NCI-H1694 treated with DMSO at 0.1 percent for 48 hours (cell line): ENCODE data around the gene SLC48A1.
"Not testable (repeated sequence)": the region's sequence is repeated elsewhere in the genome, so short reads cannot be mapped to it uniquely, and the experiment has no call there.

Source experiments
- DNase-seq: peaks from one replicate; lab custom pipeline; 2025; lab: John Stamatoyannopoulos, UW

SLC48A1 gene

DNA sequence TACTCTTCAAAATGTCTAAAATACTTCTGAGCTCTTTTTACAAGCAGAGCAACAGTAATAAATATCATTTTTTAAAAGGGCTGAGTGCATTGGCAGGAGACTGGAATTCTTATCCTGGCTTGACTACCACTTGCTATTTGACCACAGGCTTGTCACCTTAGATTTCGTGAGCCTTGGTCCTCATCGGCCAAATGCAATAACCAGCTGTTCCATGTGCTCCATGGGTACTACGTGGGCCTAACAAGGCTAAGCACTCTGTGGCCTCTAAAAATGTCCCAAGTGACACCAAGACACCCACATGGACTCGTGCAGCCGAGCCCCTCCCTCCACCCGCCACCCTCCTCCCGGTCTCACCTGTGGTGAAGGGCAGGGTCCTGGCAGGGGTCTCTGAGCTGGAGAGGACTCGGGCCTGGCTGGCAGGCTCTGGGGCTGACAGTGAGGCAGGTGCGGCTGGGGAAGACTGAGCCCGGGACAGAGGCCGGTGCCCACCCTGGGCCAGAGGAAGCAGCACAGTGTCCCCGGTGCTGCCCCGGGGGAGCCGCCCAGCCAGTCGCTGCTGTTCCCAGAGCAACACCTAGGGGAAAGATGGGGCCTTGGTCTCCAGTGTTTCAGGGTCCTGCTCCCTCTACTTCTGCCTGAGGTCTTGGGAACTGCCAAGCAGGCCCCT lies 20.1 kb downstream of the SLC48A1 start:
- no peak for DNase-seq

DNA sequence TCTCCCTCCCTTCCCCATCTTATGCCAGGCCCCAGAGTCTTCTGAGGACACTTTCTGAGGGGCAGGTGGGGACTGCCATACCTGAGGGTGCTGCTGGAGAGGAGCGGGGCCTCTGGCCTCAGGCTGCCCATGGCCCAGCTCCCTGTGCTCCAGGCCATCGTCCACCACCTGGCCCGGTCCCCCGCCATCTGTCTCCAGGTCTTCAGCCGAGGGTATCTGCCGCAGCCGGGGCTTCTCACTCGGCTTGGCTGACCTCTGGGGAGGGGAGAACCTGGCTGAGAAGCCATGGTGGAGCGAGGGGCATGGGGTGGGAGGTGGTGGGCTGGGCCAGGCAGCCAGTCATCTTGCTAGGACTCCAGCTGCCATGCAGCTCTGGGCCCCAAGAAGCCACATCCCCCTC lies 21.6 kb downstream of the SLC48A1 start:
- DNase-seq = no peak

DNA sequence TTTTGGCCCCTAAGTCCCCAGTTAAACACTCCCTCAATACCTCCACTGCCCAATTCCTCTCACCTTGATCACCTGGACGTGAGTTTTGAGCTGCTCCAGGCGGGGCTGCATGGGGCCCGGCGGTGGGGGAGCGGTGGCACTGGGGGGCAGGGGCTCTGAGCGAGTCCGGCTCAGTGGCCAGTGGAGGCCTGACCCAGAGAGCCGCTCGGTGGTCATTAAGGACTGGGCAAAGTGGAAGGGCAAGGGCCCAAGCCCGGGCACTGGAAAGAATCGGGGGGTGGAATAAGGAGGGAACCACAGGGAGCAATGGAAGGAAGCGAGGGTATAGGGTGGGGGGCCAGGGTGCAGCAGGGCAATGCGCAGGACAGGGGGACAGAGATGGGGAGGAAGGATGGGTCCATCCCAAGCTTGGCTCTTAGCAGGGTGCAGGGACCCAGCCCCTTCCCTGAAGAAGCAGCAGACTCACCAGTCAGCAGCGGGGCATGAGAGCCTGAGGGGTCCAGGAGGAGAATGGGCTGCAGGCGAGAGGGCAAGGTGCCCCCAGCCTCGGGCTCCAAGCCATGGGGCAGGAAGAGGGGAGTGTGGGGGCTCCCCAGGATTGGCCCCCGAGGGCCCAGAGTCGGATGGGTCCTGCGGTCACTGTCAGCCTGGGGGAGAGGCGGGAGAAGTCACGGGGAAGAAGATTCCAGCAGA lies 22.2 kb downstream of the SLC48A1 start:
- DNase-seq = no peak

DNA sequence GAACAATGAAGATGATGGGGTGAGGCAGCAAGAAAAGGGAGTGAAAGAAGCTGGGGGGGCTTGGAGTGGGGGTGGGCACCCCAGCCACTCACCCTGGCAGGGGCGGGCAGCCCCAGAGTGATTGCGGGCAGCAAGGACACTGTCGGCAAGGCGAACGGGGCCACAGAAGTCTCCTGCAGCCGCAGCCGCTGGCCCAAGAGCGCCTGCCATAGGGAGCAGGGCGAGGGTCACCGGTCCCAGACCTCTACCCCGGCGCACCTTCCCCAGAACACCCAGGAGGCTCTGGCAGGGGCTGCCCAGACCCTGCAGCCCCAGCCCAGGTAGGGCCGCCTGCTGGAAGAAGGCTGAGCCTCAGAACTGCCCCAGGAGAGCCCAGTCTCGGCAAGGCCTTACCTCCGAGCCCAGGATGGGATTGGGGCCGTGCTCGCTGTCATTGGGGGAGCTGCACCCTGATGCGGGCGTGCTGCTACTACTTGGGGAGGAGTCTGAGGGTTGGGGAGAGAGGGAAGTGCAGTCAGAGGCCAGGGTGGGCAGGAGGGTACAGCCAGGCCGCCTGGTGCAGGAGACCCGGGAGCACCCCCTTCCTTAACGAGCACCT lies 22.9 kb downstream of the SLC48A1 start:
- no peak for DNase-seq

DNA sequence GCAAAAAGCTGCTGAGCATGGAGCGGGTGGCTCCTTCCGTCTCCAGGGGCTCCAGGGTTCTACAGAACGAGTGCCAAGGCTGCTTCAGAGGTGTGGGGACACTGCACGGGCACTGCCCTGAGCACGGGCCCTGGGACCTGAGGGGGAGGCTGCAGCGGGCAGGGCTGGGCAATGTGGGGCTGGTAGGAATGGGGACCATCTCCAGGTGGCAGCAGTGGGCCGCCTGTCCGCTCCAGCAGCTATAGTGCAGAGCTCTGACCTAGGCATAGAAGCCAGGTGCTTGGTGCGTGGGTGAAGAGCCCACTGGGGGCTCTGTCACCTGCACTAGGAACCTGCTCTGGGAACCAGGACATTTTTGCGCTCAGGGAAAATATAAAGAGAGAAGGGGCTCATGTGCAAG lies 24.4 kb downstream of the SLC48A1 start:
- DNase-seq = no peak

DNA sequence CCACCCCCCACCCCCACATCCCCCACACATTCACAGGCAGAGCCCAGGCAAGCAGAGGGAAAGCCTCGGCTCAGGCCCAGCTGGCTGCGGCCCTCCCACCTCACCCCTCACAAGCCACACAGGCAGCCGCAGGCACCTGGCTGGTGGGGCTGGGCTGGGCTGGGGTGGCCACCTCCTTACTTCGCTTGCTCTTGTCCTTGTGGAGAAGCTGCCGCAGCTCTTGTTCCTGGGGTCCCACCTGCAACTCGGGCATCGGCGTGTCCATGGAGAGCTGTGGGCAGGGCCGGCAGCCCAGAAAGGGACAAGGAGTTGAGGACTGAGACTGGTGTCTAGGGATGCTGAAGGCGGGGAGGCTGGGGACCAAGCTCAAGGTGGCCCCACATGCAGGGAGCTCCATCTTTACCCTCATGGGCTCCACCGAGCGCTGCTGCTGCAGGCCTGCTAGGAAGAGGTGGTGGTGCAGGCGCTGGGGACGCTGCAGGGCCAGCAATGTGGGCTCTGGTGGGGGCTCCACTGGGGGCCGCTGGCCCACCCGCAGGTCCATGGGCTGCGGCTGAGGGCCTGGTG lies 25.4 kb downstream of the SLC48A1 start:
- no peak for DNase-seq

DNA sequence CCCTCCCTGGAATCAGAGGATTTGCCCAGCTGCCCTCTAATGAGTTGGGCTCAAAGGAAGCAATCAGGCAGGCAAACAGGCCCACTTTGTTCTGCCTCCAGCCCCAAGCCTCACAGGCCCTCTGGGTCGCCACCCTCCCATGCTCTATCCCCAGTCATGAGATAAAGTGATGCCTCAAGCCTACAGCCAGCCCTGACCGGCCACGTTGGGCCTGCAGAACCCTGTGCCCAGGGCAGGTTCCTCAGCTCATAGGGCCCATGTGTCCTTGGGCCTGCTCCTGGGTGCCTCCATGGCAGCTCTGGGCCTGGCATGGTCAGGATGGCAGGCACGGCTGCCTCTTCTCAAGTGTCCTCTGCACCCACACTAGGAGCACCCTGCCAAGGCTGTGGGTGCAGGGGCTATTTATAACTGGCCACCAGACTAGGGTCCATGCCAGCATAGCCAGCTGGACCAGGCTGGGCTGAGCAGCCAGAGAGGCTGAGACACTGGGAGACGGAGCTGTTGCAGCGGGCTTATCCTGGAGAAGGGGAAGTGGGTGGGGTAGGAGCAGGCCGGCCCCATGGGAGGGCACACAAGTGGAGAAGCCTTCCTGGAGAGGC lies 26.4 kb downstream of the SLC48A1 start:
- no peak for DNase-seq

DNA sequence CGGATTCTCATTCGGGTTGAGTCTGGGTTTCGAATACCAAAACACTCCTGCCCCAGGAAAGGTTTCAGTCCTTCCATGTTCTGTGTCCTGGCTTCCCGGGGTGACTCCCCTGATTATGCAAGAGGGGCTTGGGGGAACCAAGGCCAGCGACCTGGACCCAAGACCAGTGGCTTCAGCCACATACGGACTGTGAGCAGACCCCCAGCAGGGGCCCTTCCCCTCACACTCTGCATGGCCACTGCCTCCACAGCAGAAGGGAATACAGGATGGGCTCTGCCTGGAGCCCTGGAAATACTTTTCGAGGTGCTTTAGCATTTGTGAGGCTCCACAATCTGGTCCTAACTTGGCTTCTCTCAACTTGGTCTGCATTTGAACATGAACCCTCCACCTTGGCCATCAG lies 27.5 kb downstream of the SLC48A1 start:
- no peak for DNase-seq

DNA sequence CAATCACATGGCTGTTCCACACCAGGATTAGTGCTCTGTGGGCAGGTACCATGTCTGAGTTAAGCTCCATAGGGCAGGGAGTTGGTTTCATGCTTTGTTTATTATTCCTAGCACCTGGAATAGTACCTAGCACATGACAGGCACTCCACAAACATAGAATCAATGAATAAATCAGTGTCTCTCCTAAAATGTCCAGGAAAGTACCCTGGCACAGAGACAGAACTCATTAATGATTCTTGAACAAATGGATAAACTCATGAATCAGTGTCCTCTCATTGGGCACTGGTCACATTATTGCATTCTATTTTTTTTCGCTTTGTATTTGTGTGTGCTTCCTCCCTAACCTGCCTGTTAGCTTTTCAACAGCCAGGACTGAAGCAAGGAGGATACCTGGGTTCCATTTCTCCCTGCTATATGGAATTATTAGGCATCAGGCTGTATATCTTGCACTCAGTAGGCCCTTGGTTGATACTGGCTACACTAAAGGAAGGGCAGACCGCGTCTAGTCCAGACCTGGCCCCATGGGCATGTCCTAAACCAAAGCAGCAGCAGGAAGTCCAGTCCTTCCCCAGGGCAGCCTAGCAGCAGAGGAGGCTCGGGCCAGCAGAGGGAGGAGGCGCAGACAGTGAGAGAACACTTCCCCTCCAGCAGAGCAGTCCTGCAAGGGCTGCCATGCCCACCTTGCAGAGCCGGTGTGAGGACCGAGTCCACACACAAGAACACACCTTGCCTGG lies 28.3 kb downstream of the SLC48A1 start:
- no peak for DNase-seq

DNA sequence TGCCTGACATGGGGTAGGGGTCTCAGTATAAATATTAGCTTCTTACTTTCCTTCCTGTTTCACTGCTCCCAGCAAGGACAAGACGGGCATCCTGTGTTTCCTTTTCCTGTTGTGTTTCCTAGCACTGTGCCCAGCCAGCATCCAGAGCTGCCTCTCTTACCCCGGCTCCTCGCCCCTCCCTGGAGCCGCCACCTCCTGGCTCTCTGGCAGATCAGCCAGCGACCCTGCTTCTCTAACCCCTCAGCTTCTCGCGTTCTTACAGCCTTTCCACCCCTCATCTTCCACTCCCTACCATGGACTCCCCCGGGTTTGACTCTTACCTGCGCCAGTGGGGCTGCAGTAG lies 28.8 kb downstream of the SLC48A1 start:
- DNase-seq = no peak

DNA sequence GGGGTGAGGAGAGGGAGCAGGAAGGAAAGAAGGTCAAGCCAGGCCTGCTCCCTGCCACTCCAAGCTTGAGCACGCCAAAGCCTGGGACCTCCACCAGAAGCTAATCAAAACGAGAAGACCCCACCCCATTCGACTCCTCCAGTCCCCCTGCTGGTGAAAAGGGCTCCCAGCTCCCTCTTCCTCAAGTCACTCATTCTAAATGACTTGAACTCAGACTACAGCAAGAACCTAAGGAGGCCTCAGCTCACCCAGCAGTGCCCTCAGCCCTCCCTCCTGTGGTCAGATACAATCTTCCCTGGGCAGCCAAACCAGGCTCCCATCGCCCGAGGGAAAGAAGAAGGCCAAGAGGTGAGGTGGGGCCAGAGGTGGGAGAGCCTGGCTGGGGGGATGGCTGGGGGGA lies 29.3 kb downstream of the SLC48A1 start:
- no peak for DNase-seq

DNA sequence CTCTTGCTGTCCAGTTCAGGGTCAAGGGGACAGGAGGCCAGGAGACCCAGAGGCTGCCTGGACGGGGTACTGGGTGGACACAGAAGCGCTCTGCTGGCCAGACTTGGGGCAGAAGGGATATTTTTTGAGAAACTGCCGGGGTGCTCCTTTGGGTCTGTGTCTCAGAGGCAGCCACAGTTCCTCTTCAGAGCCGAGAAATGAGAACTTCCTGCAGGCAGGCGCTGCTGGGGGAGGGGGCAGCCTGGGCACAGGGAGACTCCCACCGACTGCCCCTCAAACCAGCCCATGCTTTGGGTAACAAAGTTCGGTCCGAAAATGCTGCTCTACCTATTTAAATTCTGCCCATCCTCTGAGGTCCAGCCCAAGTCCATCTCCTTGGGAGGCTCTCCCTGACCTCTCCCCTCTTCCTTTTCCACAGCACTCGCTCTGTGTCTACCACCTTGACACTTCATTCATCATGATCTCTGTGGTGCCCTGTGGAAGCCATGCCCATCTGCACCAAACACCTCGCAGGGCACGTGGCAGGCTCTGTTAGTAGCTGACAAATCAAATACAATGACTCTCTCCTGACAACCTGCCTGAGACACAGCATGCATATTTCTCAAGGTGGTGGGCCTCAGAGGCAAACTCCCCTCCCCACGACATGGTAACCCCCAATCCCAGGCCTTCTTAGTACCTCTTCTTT lies 30.3 kb downstream of the SLC48A1 start:
- DNase-seq = no peak

DNA sequence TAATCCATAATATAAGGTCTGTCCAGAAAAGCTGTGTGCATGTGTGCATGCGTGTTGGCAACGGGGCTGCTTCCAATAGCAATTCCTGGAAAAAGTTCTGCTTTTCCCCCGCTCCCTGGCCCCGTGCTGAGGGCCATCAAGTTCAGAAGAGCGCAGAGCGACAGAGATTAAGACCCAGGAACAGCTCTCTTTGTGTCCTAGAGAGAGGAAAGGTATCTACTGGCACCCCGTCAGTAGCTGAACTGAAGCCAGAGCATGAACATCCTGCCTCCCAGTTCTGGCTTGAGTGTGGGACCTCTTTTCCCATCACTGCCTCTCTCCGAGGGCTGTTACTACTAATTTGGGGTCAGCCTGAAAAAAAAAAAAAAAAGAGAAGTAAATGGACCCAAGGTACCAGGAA lies 31.1 kb downstream of the SLC48A1 start:
- no peak for DNase-seq

DNA sequence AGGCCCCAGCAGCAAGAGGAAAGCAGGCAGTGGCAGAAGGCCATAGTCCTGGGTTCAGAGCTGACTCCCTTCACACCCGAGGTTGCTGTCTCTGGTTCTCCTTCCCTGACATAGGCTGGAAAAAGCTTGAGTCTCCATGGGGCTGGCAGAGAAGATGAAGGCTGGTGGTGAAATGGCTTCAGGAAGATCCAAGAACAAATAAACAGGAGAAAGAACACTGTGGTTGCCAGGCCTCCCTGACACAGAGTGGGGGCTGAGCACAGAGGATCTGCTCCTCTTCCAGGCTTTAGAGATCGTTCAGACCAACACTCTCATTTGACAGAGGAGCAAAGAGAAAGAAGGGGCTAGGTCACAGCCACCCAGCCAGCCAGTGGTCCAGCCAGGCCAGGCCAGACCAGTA lies 32.4 kb downstream of the SLC48A1 start:
- DNase-seq = no peak

DNA sequence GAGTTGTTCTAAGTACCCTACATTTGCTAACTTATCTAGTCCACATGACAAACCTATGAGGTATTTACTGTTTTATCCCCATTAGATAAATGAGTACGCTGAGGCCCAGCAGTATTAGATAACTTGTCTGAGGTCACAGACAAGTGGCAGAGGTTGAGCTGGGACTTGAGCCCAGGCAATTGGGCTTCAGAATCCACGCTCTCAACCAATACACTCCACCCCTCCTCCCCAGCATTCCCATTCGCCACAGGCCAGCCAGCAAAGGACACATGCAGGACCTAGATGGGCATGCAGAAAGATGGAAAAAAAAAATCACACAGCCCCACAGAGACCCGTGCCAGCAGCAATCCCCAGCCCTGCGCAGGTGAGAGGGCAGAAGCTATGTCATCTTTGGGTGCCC lies 34.3 kb downstream of the SLC48A1 start:
- no peak for DNase-seq

DNA sequence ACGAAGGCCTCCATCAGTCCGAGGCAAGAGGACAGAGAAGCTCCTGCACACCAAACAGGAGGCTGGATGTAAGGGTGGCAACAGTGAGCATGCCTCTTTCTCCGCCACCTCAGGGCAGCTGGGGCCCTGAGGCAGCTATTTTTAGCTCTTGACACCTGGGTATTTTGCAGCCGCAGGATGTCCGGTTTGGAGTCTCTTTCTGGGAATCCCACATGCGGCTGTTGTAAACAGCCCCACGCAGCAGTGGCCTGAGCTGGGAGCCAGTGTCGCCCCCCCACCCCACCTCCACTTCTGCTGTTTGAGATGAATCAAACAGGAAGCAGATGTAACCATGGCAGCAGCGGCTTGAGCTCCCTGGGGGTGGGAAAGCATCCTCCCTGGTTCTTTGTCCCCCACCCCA lies 35.0 kb downstream of the SLC48A1 start:
- no peak for DNase-seq

DNA sequence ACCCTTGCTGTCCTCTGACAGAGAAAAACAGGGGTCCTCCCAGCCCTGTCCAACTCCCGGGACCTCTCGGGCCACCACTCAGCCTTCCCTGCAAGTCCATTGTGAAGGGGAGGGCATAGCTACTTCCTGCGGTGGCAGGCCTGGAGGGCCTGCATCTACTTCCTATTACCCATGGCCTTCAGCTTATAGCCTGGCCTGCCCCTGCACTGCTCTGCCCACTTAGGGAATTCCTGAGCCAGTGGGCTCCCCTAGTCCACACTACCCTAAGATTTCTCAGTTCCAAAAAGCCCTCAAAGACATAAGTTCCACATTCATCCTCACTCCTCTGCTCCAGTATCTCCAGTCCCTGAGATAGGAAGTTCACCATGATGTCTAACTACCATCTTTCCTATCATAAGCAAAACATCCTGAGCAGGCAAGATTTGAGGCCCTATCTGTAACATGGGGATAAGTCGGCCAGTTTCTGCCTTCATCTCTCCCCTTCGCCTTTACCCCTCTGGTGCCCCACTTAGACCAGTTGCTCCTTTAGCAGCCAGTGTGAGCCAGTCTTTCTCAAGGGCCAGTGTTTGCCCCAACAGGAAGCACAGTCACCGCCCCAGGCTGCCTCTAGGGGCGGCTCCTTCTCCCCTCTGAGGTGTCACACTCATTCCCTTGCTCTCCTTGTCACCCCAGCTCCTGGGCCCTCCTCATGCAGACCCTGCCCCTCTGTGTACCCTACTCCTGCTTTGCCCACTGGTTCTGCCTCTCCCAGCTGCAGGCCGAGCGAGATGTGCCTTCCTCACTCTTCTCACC lies 35.7 kb downstream of the SLC48A1 start:
- no peak for DNase-seq

DNA sequence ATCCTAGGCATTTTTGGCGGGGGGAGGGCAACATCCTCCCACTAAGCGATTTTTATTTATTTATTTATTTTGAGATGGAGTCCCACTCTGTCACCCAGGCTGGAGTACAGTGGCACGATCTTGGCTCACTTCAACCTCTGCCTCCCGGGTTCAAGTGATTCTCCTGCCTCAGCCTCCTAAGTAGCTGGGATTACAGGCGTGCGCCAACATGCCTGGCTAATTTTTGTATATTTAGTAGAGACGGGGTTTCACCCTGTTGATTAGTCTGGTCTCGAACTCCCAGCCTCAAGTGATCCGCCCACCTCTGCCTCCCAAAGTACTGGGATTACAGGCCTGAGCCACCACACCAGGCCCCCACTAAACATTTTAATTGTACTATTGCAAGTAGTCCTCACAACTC lies 36.5 kb downstream of the SLC48A1 start:
- not testable (repeated sequence) for DNase-seq

DNA sequence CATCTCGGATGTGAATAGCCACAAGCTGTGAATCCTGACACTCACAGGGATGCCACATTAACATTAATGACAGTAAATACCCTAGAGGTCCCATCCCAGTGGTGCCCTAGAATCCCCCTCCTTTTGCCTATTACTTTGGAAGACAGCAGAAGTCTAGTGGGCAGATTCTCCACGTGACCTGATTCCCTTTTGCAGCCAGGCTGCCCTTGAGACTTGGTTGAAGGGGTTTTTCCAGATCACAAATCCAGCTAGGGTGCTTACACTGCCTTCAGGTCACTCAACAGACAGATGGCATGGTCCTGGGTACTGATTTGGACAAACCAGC lies 38.0 kb downstream of the SLC48A1 start:
- no peak for DNase-seq

DNA sequence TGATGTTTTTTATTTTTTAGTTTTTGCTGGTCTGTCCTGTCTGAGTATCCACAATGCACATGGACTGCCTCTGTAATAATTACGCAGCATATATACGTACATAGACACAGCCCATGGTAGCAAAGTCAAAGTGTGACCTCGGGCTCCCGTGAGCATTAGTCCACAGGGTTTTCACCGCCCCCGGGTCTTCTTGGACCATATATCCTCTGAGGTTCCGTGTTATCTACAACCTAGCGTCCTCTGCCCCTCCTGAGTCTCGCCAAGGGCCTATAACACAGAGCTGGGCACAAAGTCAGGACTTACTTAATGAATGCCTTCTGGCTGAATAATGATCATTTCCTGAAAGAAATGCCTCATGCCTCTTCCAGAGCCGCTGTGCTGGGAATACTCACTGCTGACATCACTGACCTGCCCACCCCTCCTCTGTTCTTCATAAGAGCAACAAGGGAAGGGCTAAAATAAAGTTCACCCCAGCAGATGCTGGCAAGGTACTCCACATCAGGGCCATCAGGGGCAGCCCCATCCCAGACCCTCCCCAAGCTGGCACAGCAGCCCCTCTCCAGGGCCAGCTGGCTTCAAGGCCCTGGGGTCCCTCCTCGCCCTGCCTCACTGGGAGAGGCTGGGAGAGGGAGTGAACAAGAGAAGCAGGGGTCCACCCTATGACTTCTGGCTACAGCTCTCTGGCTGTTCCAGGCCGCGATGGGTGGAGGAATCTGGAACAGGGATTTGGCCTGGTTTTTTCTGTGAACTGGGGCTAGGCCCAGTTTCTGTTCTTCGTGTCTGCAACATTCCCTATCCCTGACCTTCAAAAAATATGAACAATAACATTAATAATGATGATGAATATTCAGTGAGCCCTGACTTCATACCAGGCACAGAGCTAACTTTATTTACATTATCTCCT lies 38.8 kb downstream of the SLC48A1 start:
- DNase-seq = no peak
